Endothelial cell of umbilical vein (primary cell): ENCODE measurements around the gene PARVA. TPM values are rescaled to one million over a fixed set of nuclear protein-coding genes. Genes with fewer than 3 reads are reported as not detected.

Experiments
- BruUV-seq: library from RNA; stranded (reverse); fragments of 400-500 nt; replicated peaks from 2 replicates; lab custom pipeline; 2021; lab: Mats Ljungman, UMichigan
- CTCF ChIA-PET: fragments of 300-600, 350-600 bp; sonication (Branson Sonifier 250); formaldehyde crosslinking; loops from one replicate; lab custom pipeline; 2021; ENCODE audit warnings: antibody characterized with exemption, inconsistent platforms; lab: Charles Lee
- POLR2A ChIA-PET: fragments of 300-600, 350-600 bp; sonication (Branson Sonifier 250); formaldehyde crosslinking; loops from one replicate; lab custom pipeline; 2021; ENCODE audit warnings: antibody characterized with exemption, inconsistent platforms; lab: Charles Lee
- DNase-seq: peaks from one replicate; pipeline ENCODE4 v3.0.0-alpha.2; 2011; ENCODE audit warnings: low read depth, low spot score
- FAIRE-seq: peaks from 2 replicates; lab custom pipeline; 2011; peaks lifted over from hg19 to GRCh38; lab: Jason Lieb, UNC
- H2AFZ ChIP-seq: 2 replicates; pipeline ENCODE4 v1.6.0; 2012; ENCODE audit warnings: low read depth, low read length, control low read depth, inconsistent platforms
- H3K27ac ChIP-seq: 2 replicates; pipeline ENCODE4 v1.5.1; 2011; ENCODE audit warnings: low read depth, mild to moderate bottlenecking, control low read depth, low read length, moderate library complexity; ENCODE audit not compliant: insufficient read depth
- H3K27me3 ChIP-seq, 2 experiments: 2 replicates each; pipeline versions ENCODE4 v1.6.0 to v1.6.1; 2011; ENCODE audit warnings: low read length in 2 of 2, mixed read lengths in 1 of 2; ENCODE audit not compliant: control insufficient read depth in 2 of 2, insufficient read depth in 2 of 2
- H3K36me3 ChIP-seq, 2 experiments: 2 replicates in 1 of 2; 3 replicates in 1 of 2; pipeline ENCODE4 v1.5.1; 2011; ENCODE audit warnings: low read length in 2 of 2, mild to moderate bottlenecking in 1 of 2, moderate library complexity in 1 of 2; ENCODE audit not compliant: control insufficient read depth in 2 of 2, insufficient read depth in 2 of 2; ENCODE audit errors: extremely low read depth in 1 of 2
- H3K4me1 ChIP-seq: 3 replicates; pipeline ENCODE4 v1.5.1; 2011; ENCODE audit warnings: mild to moderate bottlenecking, low read length; ENCODE audit not compliant: control insufficient read depth, insufficient read depth; ENCODE audit errors: extremely low read depth
- H3K4me2 ChIP-seq: 2 replicates; pipeline ENCODE4 v1.6.1; 2011; ENCODE audit warnings: low read length, control low read depth, mixed read lengths; ENCODE audit not compliant: insufficient read depth
- H3K4me3 ChIP-seq, 3 experiments: fragments of 200-600 bp in 1 of 3; sonication (generic), shearing (Covaris generic) in 1 of 3; replicated peaks in 1 of 3; 2 replicates each; pipeline ENCODE4 v1.5.1; 2011 to 2016; ENCODE audit warnings: control low read depth in 3 of 3, low read length in 3 of 3, mild to moderate bottlenecking in 2 of 3, inconsistent platforms in 1 of 3, low read depth in 1 of 3, moderate library complexity in 1 of 3; ENCODE audit not compliant: insufficient read depth in 1 of 3
- H3K79me2 ChIP-seq: 2 replicates; pipeline ENCODE4 v1.6.0; 2012; ENCODE audit warnings: low read length, inconsistent platforms; ENCODE audit not compliant: control insufficient read depth, insufficient read depth
- H3K9ac ChIP-seq: replicated peaks from 2 replicates; pipeline ENCODE3; 2011; ENCODE audit warnings: low read length, control low read depth; ENCODE audit not compliant: insufficient read depth; ENCODE audit errors: extremely low read depth
- H3K9me1 ChIP-seq: replicated peaks from 3 replicates; pipeline ENCODE4 v1.6.0; 2011; ENCODE audit warnings: mild to moderate bottlenecking, low read length; ENCODE audit not compliant: control insufficient read depth, insufficient read depth; ENCODE audit errors: extremely low read depth
- H3K9me3 ChIP-seq: replicated peaks from 2 replicates; pipeline ENCODE4 v1.5.1; 2012; ENCODE audit warnings: low read length, inconsistent platforms; ENCODE audit not compliant: control insufficient read depth, insufficient read depth
- H4K20me1 ChIP-seq: replicated peaks from 2 replicates; pipeline ENCODE3; 2011; ENCODE audit warnings: mild to moderate bottlenecking, low read length; ENCODE audit not compliant: control insufficient read depth, insufficient read depth; ENCODE audit errors: extremely low read depth
- GATA2 ChIP-seq: IDR thresholded peaks from 2 replicates; pipeline ENCODE4 v1.7.0; 2011; ENCODE audit warnings: low read depth, mild to moderate bottlenecking, moderate library complexity, mixed read lengths, low read length; ENCODE audit not compliant: insufficient read length, insufficient read depth
- JUN ChIP-seq: IDR thresholded peaks from 2 replicates; pipeline ENCODE4 v1.6.1; 2011; ENCODE audit warnings: borderline replicate concordance, low read depth; ENCODE audit not compliant: insufficient read length, insufficient read depth
- MYC ChIP-seq: IDR thresholded peaks from one replicate; pipeline ENCODE4 v1.6.1; 2011; ENCODE audit warnings: mild to moderate bottlenecking, low read depth, low read length
- POLR2AphosphoS5 ChIP-seq: IDR thresholded peaks from 2 replicates; pipeline ENCODE4 v1.6.1; 2012; ENCODE audit warnings: low read depth, mild to moderate bottlenecking, control low read depth, low read length, moderate library complexity; ENCODE audit not compliant: insufficient read depth
- dilution Hi-C: fragments of 300-500 bp; cut with MboI; formaldehyde crosslinking; loops from one replicate; pipeline ENCODE4 v1.15.0; 2019; ENCODE audit warnings: low sequenced_read_pairs; ENCODE audit not compliant: extremely low pct_ligation_motif_present
- intact Hi-C: fragments of 100-400 bp; cut with micrococcal nuclease; formaldehyde crosslinking; loops from one replicate; pipeline ENCODE4 v1.10.0; 2022
- polyA plus RNA-seq, 4 experiments: library from polyadenylated mRNA; depleted of rRNA in 3 of 4; stranded (reverse) in 3 of 4; unstranded in 1 of 4; fragments of >200 nt; gene quantifications; 2 replicates each; pipeline versions ENCODE4 v1.2.1 to v1.2.3, GENCODE V29; 2011 to 2012; ENCODE audit warnings: missing spikeins in 1 of 4
- total RNA-seq: library from RNA; stranded (reverse); gene quantifications from 2 replicates; pipeline ENCODE4 v1.2.3, GENCODE V29; 2021
- TF ChIP-seq, protein P1 (sequence below): IDR thresholded peaks from 2 replicates; pipeline ENCODE4 v1.6.1; 2011; ENCODE audit not compliant: insufficient read depth, insufficient read length

Gene PARVA
- total and polyA plus RNA-seq, 2 donors (not counting 3 experiments of a cell fraction or from before 2014, with no cell fraction given) = 40.6 to 104 TPM

DNA sequence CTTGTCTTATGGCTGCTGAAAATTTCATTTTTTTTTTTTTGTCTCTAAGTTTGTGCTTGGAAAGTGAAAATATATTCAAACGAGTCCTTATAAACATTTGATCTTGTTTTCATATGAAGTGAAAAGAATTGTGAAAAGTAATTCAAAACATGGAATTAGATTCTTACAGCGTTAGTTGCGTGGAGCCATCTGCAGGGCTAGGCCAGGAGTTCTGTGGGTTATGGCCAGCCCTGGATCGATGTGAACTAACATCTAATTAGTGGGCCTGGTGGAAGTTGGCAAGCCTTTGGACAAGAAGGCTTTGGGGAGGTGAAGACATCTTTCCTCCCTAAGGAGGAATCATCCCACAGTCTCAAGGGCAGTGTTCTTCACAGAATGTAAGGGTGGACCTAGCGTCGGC lies 37.2 kb downstream of the PARVA start:
- no TSS peak for BruUV-seq
- Histone ChIP-seq H2AFZ (no peak overlapping the region), H3K4me2 (no peak overlapping the region), H3K9me3 (no peaks in the 10 kb centered on the region), H3K9me1 (no peaks in the 10 kb centered on the region), H3K9ac (no peak overlapping the region), H3K27ac (no peak overlapping the region), H3K4me3 (no peak overlapping the region), H3K27me3 (no peaks in the 10 kb centered on the region), H3K36me3 (no peaks in the 10 kb centered on the region), H3K79me2 (peaks cover 58% of the 10 kb centered on the region), H4K20me1 (peaks cover 10% of the 10 kb centered on the region), H3K4me1 (peaks cover 17% of the 10 kb centered on the region)
- FAIRE-seq = no peak
- TF ChIP-seq, protein P1, sequence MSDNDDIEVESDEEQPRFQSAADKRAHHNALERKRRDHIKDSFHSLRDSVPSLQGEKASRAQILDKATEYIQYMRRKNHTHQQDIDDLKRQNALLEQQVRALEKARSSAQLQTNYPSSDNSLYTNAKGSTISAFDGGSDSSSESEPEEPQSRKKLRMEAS = no peak
- TF ChIP-seq JUN (no peak), MYC (no peak), GATA2 (no peak)
- intact Hi-C loops = loop anchor here (5.0 kb wide), 3 partner anchors 183 to 413 kb away; partner anchors contain the start of gene TEAD1
- ChIA-PET POLR2A (no interaction called here), CTCF (no interaction called here)
- dilution Hi-C loops = no loop called here
- no peak for DNase-seq

DNA sequence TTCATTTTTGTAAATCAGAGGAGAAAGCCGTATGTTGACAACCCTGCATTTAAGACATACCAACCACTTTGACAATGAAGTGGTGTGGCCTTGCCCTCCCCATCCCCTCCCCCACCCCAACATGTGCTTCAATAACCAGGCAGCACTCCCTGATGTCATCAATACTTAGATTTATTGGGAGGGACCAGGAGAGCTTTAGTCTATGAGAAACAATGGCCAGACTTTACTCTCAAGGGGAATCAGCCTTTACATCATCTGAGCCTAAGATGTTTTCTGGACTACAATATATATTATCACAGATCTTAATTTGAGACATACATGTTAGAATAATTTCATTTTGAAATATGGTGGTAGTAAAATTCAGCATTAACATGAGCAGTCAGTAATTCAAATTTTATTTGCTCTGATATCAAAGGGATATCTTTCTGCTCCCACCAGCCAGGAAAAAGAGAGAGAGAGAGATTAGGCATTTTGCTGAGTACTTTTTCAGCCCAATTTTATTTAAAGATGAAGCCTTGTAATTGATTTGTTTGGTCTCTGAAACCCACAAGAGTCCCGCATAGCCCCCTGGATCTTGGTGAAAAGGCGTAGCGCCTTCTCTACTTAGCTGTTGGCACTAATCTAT lies 38.1 kb downstream of the PARVA start:
- no peaks in the 10 kb centered on the region for H3K9me3 ChIP-seq
- H3K4me1 ChIP-seq = peaks cover 17% of the 10 kb centered on the region
- no peaks in the 10 kb centered on the region for H3K27me3 ChIP-seq
- ChIA-PET CTCF (no interaction called here), POLR2A (no interaction called here)
- H4K20me1 ChIP-seq = peaks cover 10% of the 10 kb centered on the region
- dilution Hi-C loops (no loop called here), intact Hi-C loops (no loop called here)
- no peak for FAIRE-seq
- H3K36me3 ChIP-seq = no peaks in the 10 kb centered on the region
- no peak for TF ChIP-seq POLR2AphosphoS5
- peaks cover 56% of the 10 kb centered on the region for H3K79me2 ChIP-seq
- H3K27ac ChIP-seq = no peak overlapping the region
- no peak overlapping the region for H3K9ac ChIP-seq
- no peaks in the 10 kb centered on the region for H3K9me1 ChIP-seq
- no peak overlapping the region for H3K4me3 ChIP-seq
- no peak overlapping the region for H2AFZ ChIP-seq
- BruUV-seq = no TSS peak
- DNase-seq = no peak
- no peak overlapping the region for H3K4me2 ChIP-seq
